CD4-positive, alpha-beta T cell treated with Interleukin-15 for 4 hours (primary cell): ENCODE data around the gene ST3GAL3.
"Not testable (repeated sequence)": the region's sequence is repeated elsewhere in the genome, so short reads cannot be mapped to it uniquely, and the experiment has no call there.

Experiments used
- DNase-seq: peaks from one replicate; pipeline ENCODE4 v3.0.0-alpha.2; 2020; ENCODE audit warnings: low spot score

Gene ST3GAL3

GRCh38 chr1:43703836-43704235 is 3.5 kb upstream of the ST3GAL3 start:
- DNase-seq = no peak

GRCh38 chr1:43704838-43705237 is 2.5 kb upstream of the ST3GAL3 start:
- no peak for DNase-seq

- no peak for DNase-seq
Measured at GRCh38 chr1:43705334-43705733, 2.0 kb upstream of the ST3GAL3 start.

GRCh38 chr1:43705982-43706597 is 1.2 kb upstream of the ST3GAL3 start:
- DNase-seq = no peak

- no peak for DNase-seq
Measured at GRCh38 chr1:43706598-43707189, 642 bp upstream of the ST3GAL3 start.

GRCh38 chr1:43708002-43708410 is 670 bp downstream of the ST3GAL3 start:
- no peak for DNase-seq

- no peak for DNase-seq
Measured at GRCh38 chr1:43711049-43711448, 3.7 kb downstream of the ST3GAL3 start.

GRCh38 chr1:43711524-43712386 is 4.4 kb downstream of the ST3GAL3 start:
- DNase-seq = no peak

GRCh38 chr1:43716559-43717281 is 9.4 kb downstream of the ST3GAL3 start:
- no peak for DNase-seq

- no peak for DNase-seq
Measured at GRCh38 chr1:43719063-43719462, 11.7 kb downstream of the ST3GAL3 start.

GRCh38 chr1:43719670-43720419 is 12.5 kb downstream of the ST3GAL3 start:
- DNase-seq = not testable (repeated sequence)

GRCh38 chr1:43722810-43723209 is 15.5 kb downstream of the ST3GAL3 start:
- no peak for DNase-seq

- DNase-seq = no peak
Measured at GRCh38 chr1:43729816-43730463, 22.6 kb downstream of the ST3GAL3 start.

GRCh38 chr1:43731867-43732531 is 24.7 kb downstream of the ST3GAL3 start:
- DNase-seq = no peak

GRCh38 chr1:43736819-43737218 is 29.5 kb downstream of the ST3GAL3 start:
- DNase-seq = no peak

GRCh38 chr1:43742026-43742425 is 34.7 kb downstream of the ST3GAL3 start:
- no peak for DNase-seq

- DNase-seq = no peak
Measured at GRCh38 chr1:43743206-43743605, 35.9 kb downstream of the ST3GAL3 start.

- DNase-seq = no peak
Measured at GRCh38 chr1:43747736-43748135, 40.4 kb downstream of the ST3GAL3 start.

- no peak for DNase-seq
Measured at GRCh38 chr1:43750083-43750482, 42.7 kb downstream of the ST3GAL3 start.

GRCh38 chr1:43753422-43753821 is 46.1 kb downstream of the ST3GAL3 start:
- DNase-seq = no peak

GRCh38 chr1:43754892-43755291 is 47.6 kb downstream of the ST3GAL3 start:
- no peak for DNase-seq
